Stimulated activated CD4-positive, alpha-beta T cell treated with anti-CD3 and anti-CD28 coated beads, Interleukin-1b, Interleukin-23, amount 100 ng/mL, for 4 hours (primary cell): ENCODE data around the gene CHID1.

Experiments used
- DNase-seq, 2 donors: peaks; one replicate each; pipeline ENCODE4 v3.0.0-alpha.2; 2020; ENCODE audit warnings: low read depth in 2 of 2

The CHID1 gene

GRCh38 chr11:910044-910588, 494 bp downstream of the CHID1 start:
- DNase-seq: peak in 1 of 2 donors; percentile 53

- DNase-seq: no peak
These were observed 1.2 kb downstream of the CHID1 start for GRCh38 chr11:909406-909805.

GRCh38 chr11:908273-908672, 2.3 kb downstream of the CHID1 start:
- DNase-seq: no peak

GRCh38 chr11:907668-908067, 2.9 kb downstream of the CHID1 start:
- DNase-seq: no peak

- DNase-seq: no peak
These were observed 4.7 kb downstream of the CHID1 start for GRCh38 chr11:905952-906351.

- no peak for DNase-seq
These were observed 6.2 kb downstream of the CHID1 start for GRCh38 chr11:904380-904779.

- no peak for DNase-seq
These were observed 9.1 kb downstream of the CHID1 start for GRCh38 chr11:901452-902061.

GRCh38 chr11:900545-900944, 10.1 kb downstream of the CHID1 start:
- DNase-seq: no peak

- DNase-seq: no peak
These were observed 10.9 kb downstream of the CHID1 start for GRCh38 chr11:899724-900123.

GRCh38 chr11:898540-899190, 11.9 kb downstream of the CHID1 start:
- DNase-seq: no peak

GRCh38 chr11:898143-898511, 12.5 kb downstream of the CHID1 start:
- no peak for DNase-seq

GRCh38 chr11:897253-898142, 13.1 kb downstream of the CHID1 start:
- no peak for DNase-seq

GRCh38 chr11:895331-896110, 15.1 kb downstream of the CHID1 start:
- no peak for DNase-seq

GRCh38 chr11:894575-895201, 15.9 kb downstream of the CHID1 start:
- DNase-seq: no peak

- no peak for DNase-seq
These were observed 17.5 kb downstream of the CHID1 start for GRCh38 chr11:893008-893654.

GRCh38 chr11:890794-891540, 19.6 kb downstream of the CHID1 start:
- DNase-seq: no peak

- no peak for DNase-seq
These were observed 20.7 kb downstream of the CHID1 start for GRCh38 chr11:889687-890475.

GRCh38 chr11:889257-889656, 21.4 kb downstream of the CHID1 start:
- DNase-seq: no peak
